Vagina (tissue), 2 donors: ENCODE results near the gene MAPK13. TPM values are rescaled to one million over a fixed set of nuclear protein-coding genes. Genes with fewer than 3 reads are reported as not detected.
A peak's percentile ranks its signal among the peaks of the same experiment; 100 is the strongest.

Experiments used
- DNase-seq, 2 donors: peaks; one replicate each; pipeline ENCODE4 v3.0.0-alpha.2; 2017; ENCODE audit errors: extremely low spot score in 2 of 2
- H3K27ac ChIP-seq: fragments of 200-600 bp; sonication (generic); one replicate; pipeline ENCODE4 v1.5.1; 2019
- H3K27me3 ChIP-seq: fragments of 200-600 bp; sonication (generic); one replicate; pipeline ENCODE4 v1.5.1; 2019
- H3K36me3 ChIP-seq, 2 donors: fragments of 200-600 bp; sonication (generic); one replicate each; pipeline ENCODE4 v1.5.1; 2017 to 2019
- H3K4me1 ChIP-seq: fragments of 200-600 bp; sonication (generic); one replicate; pipeline ENCODE4 v1.5.1; 2019
- H3K4me3 ChIP-seq, 2 donors: fragments of 200-600 bp; sonication (generic); 1 replicate in 1 of 2; 2 replicates in 1 of 2; pipeline ENCODE4 v1.5.1; 2016 to 2019
- H3K9me3 ChIP-seq: fragments of 200-600 bp; sonication (generic); one replicate; pipeline ENCODE4 v1.5.1; 2019
- CTCF ChIP-seq, 3 experiments: fragments of 450-650 bp in 2 of 3; fragments of 200-600 bp in 1 of 3; sonication (generic) in 1 of 3; IDR thresholded peaks; one replicate each; pipeline ENCODE4 v1.5.1; 2017 to 2019; ENCODE audit warnings: antibody characterized with exemption in 3 of 3, mild to moderate bottlenecking in 2 of 3, moderate library complexity in 2 of 3
- POLR2A ChIP-seq, 2 donors: fragments of 450-650 bp; IDR thresholded peaks; one replicate each; pipeline ENCODE4 v1.6.1; 2017; ENCODE audit warnings: antibody characterized with exemption in 2 of 2, mild to moderate bottlenecking in 2 of 2, moderate library complexity in 2 of 2
- POLR2AphosphoS5 ChIP-seq, 2 donors: sonication (generic); formaldehyde crosslinking; IDR thresholded peaks; one replicate each; pipeline ENCODE4 v1.9.0; 2017; ENCODE audit warnings: antibody characterized with exemption in 2 of 2, mild to moderate bottlenecking in 2 of 2, low read depth in 1 of 2; ENCODE audit not compliant: insufficient read depth in 1 of 2
- intact Hi-C: fragments of 100-400 bp; cut with DNase I; formaldehyde crosslinking; loops from one replicate; pipeline ENCODE4 v1.15.1; 2023
- total RNA-seq: library from RNA; depleted of rRNA; stranded (reverse); fragments of >200 nt; gene quantifications from one replicate; pipeline ENCODE4 v1.2.3, GENCODE V29; 2016

MAPK13 gene
- total RNA-seq, 1 donor from 2014 or later: 21.9 TPM

GRCh38 chr6:36132246-36132895 is 2.1 kb downstream of the MAPK13 start:
- intact Hi-C loops: loop anchor here (5.0 kb wide), 1 partner anchor 65 kb away; the partner anchor contains the start of gene BRPF3
- TF ChIP-seq CTCF (IDR thresholded peaks at IDR 0.05): no peak
- no peak for TF ChIP-seq POLR2A (IDR thresholded peaks at IDR 0.05)
- no peak for TF ChIP-seq POLR2AphosphoS5 (IDR thresholded peaks at IDR 0.05; ENCODE audit: insufficient read depth in 1 of 2, low read depth in 1 of 2)
- Histone ChIP-seq H3K4me3 (no peak overlapping the region), H3K27me3 (no peaks in the 10 kb centered on the region), H3K4me1 (peaks cover 24% of the 10 kb centered on the region), H3K27ac (peak overlapping the region; percentile 73), H3K36me3 (no peaks in the 10 kb centered on the region), H3K9me3 (no peaks in the 10 kb centered on the region)
- DNase-seq: no peak

GRCh38 chr6:36133148-36133547 is 2.8 kb downstream of the MAPK13 start:
- DNase-seq: peak in 1 of 2 donors; percentile 78
- Histone ChIP-seq H3K27me3 (no peaks in the 10 kb centered on the region), H3K4me3 (no peak overlapping the region), H3K9me3 (no peaks in the 10 kb centered on the region), H3K27ac (no peak overlapping the region), H3K36me3 (no peaks in the 10 kb centered on the region), H3K4me1 (peaks cover 24% of the 10 kb centered on the region)
- TF ChIP-seq POLR2AphosphoS5 (IDR thresholded peaks at IDR 0.05; ENCODE audit: insufficient read depth in 1 of 2, low read depth in 1 of 2) (no peak), CTCF (IDR thresholded peaks at IDR 0.05) (no peak), POLR2A (IDR thresholded peaks at IDR 0.05) (no peak)
- intact Hi-C loops: loop anchor here (5.0 kb wide), 1 partner anchor 64 kb away; the partner anchor contains the start of gene BRPF3

GRCh38 chr6:36133912-36134311 is 3.6 kb downstream of the MAPK13 start:
- H3K9me3 ChIP-seq: no peaks in the 10 kb centered on the region
- no peaks in the 10 kb centered on the region for H3K36me3 ChIP-seq
- no peaks in the 10 kb centered on the region for H3K27me3 ChIP-seq
- H3K27ac ChIP-seq: no peak overlapping the region
- intact Hi-C loops: loop anchor here (5.0 kb wide), 1 partner anchor 63 kb away; the partner anchor contains the start of gene BRPF3
- peaks cover 24% of the 10 kb centered on the region for H3K4me1 ChIP-seq
- peak in 1 of 2 donors; percentile 84 for DNase-seq
- no peak for TF ChIP-seq POLR2A (IDR thresholded peaks at IDR 0.05)
- no peak for TF ChIP-seq POLR2AphosphoS5 (IDR thresholded peaks at IDR 0.05; ENCODE audit: insufficient read depth in 1 of 2, low read depth in 1 of 2)
- TF ChIP-seq CTCF (IDR thresholded peaks at IDR 0.05): no peak
- no peak overlapping the region for H3K4me3 ChIP-seq

- TF ChIP-seq CTCF (IDR thresholded peaks at IDR 0.05) (no peak), POLR2AphosphoS5 (IDR thresholded peaks at IDR 0.05; ENCODE audit: insufficient read depth in 1 of 2, low read depth in 1 of 2) (no peak), POLR2A (IDR thresholded peaks at IDR 0.05) (no peak)
- Histone ChIP-seq H3K4me3 (no peak overlapping the region), H3K9me3 (no peaks in the 10 kb centered on the region), H3K36me3 (no peaks in the 10 kb centered on the region), H3K27me3 (no peaks in the 10 kb centered on the region), H3K4me1 (peaks cover 24% of the 10 kb centered on the region), H3K27ac (no peak overlapping the region)
- intact Hi-C loops: no loop called here
- DNase-seq: no peak
Measured at GRCh38 chr6:36135053-36135731, 4.9 kb downstream of the MAPK13 start.

- TF ChIP-seq CTCF (IDR thresholded peaks at IDR 0.05) (no peak), POLR2A (IDR thresholded peaks at IDR 0.05) (no peak), POLR2AphosphoS5 (IDR thresholded peaks at IDR 0.05; ENCODE audit: insufficient read depth in 1 of 2, low read depth in 1 of 2) (no peak)
- no peaks in the 10 kb centered on the region for H3K27me3 ChIP-seq
- intact Hi-C loops: no loop called here
- no peaks in the 10 kb centered on the region for H3K36me3 ChIP-seq
- DNase-seq: peak in 1 of 2 donors; percentile 82
- no peaks in the 10 kb centered on the region for H3K9me3 ChIP-seq
- peaks cover 18% of the 10 kb centered on the region for H3K4me1 ChIP-seq
- H3K4me3 ChIP-seq: no peak overlapping the region
- H3K27ac ChIP-seq: no peak overlapping the region
Measured at GRCh38 chr6:36136034-36136433, 5.7 kb downstream of the MAPK13 start.
